ENCODE measurements around the gene PTDSS2. TPM values are rescaled to one million over a fixed set of nuclear protein-coding genes. Genes with fewer than 3 reads are reported as not detected.

Gene PTDSS2
- total and polyA plus RNA-seq, 5 donors = 30.2 to 33.3 (median 30.9) TPM

DNA sequence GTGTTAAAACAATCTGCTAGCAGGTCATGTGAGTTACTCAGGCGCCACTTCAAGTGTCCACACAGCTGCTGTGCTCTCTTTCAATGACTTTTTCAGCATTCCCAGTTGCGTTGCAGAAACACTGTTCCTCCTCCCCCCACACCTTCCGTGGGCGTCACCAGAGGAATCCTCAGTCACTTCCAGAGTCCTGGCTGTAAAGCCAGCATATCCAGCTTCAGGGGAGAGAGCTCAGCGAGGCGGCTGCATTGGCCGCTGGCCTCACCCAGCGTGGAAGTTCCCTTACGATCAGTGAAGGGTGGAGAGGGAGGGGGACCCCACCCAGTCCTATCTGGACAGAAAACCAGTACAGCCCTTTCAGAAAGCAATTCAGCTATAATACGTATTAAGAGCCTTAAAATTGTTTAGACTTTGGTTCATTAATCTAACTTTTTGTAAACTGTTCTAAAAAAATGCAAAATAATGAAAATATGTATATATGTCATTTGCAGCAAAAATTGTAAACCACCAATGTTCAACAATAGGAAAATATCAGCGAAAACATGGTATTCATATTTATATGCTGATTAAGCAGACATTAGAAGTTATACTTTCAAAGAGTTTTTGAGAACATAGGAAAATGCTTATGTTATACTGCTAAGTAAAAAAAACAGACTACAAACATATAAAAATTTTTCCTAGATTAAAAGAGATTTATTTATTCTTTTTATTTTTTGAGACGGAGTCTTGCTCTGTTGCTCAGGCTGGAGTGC is 5.5 kb upstream of the PTDSS2 start:
- peak; percentile 48 to 79 (median 57) for DNase-seq
- peaks cover 2% of the 10 kb centered on the region for H3K4me1 ChIP-seq (ENCODE audit: control insufficient read depth, insufficient read depth, low read length)
- 25% methylated on average over 12 of the region's 12 CpGs for WGBS
- no peak overlapping the region for H3K4me3 ChIP-seq (ENCODE audit: low read length)
- intact Hi-C loops (cut with DNase I) = no loop called here
- H3K9me3 ChIP-seq (ENCODE audit: control insufficient read depth, low read length) = no peaks in the 10 kb centered on the region
- H3K27ac ChIP-seq (ENCODE audit: low read length) = no peak overlapping the region
- H3K27me3 ChIP-seq (ENCODE audit: control insufficient read depth, insufficient read depth) = no peaks in the 10 kb centered on the region
- peak in 1 of 2 donors; percentile 34 for ATAC-seq

DNA sequence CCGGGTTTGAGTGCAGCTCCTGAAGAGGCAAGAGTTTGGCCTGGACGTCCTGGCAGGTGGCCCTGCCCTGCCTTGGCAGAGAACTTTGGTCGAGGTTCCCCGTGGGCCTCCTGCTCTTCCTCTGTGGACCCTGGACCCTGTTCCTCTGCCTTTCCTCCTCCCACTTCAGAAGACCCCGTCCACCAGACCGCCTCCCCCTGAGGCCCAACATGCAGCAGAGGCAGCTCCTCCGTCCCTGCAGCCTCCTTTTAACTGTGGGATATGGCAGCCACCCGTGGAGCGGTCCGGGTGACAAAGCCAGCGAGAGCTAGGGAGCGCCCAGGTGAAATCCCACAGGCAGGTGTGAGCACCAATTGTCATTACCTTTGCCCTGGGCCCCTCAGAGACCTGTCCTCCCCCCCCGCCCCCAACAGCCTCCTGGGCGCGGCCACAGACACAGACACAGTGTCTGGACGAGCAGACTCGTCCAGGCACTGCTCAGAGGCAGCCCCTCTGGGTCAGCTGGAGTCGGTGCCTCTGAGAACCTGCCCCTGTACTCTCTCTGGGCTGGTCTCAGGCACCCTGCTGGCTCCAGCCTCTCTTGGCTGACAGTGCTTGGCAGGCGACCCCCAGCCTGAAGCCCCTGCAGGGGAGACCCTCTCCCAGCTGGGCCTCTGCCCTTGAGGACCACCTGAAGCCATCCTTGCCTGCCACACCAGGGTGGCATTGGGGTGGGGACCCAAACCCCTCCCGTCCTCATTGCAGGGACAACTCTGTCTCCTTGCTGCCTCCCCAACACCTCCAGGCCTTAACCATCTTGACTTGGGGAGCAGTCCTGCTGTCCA is 4.1 kb upstream of the PTDSS2 start:
- no peaks in the 10 kb centered on the region for H3K27me3 ChIP-seq (ENCODE audit: control insufficient read depth, insufficient read depth)
- H3K9me3 ChIP-seq (ENCODE audit: control insufficient read depth, low read length) = no peaks in the 10 kb centered on the region
- peaks cover 2% of the 10 kb centered on the region for H3K4me1 ChIP-seq (ENCODE audit: control insufficient read depth, insufficient read depth, low read length)
- intact Hi-C loops (cut with DNase I) = no loop called here
- H3K27ac ChIP-seq (ENCODE audit: low read length) = no peak overlapping the region
- WGBS = 66% methylated on average over 20 of the region's 20 CpGs
- no peak overlapping the region for H3K4me3 ChIP-seq (ENCODE audit: low read length)
- ATAC-seq = no peak
- peak; percentile 16 to 57 (median 50) for DNase-seq

DNA sequence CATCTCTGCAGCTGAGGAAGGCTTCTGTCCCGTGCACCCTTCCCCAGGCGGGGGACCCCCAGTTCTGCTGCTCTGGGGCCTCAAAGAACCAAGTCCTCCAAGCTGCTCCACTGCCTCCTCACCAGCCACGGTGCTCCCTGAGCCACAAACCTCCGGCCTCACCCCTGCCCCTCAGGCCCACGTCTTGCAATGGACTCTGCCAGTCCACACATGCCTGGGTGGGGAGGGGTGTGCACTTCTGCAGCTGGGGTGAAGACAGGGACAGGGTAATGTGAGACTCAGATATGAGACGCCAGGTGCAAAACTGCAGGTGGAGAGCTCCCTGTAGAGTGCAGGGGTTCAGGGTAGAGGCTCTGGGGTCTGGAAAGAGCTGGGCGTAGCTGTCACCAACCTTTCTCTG is 3.2 kb upstream of the PTDSS2 start:
- intact Hi-C loops (cut with DNase I) = no loop called here
- H3K4me3 ChIP-seq (ENCODE audit: low read length) = no peak overlapping the region
- H3K27me3 ChIP-seq (ENCODE audit: control insufficient read depth, insufficient read depth) = no peaks in the 10 kb centered on the region
- H3K9me3 ChIP-seq (ENCODE audit: control insufficient read depth, low read length) = no peaks in the 10 kb centered on the region
- no peak for ATAC-seq
- peaks cover 2% of the 10 kb centered on the region for H3K4me1 ChIP-seq (ENCODE audit: control insufficient read depth, insufficient read depth, low read length)
- 72% methylated on average over 7 of the region's 7 CpGs for whole genome bisulfite sequencing
- peak; percentile 14 to 45 (median 42) for DNase-seq
- no peak overlapping the region for H3K27ac ChIP-seq (ENCODE audit: low read length)

DNA sequence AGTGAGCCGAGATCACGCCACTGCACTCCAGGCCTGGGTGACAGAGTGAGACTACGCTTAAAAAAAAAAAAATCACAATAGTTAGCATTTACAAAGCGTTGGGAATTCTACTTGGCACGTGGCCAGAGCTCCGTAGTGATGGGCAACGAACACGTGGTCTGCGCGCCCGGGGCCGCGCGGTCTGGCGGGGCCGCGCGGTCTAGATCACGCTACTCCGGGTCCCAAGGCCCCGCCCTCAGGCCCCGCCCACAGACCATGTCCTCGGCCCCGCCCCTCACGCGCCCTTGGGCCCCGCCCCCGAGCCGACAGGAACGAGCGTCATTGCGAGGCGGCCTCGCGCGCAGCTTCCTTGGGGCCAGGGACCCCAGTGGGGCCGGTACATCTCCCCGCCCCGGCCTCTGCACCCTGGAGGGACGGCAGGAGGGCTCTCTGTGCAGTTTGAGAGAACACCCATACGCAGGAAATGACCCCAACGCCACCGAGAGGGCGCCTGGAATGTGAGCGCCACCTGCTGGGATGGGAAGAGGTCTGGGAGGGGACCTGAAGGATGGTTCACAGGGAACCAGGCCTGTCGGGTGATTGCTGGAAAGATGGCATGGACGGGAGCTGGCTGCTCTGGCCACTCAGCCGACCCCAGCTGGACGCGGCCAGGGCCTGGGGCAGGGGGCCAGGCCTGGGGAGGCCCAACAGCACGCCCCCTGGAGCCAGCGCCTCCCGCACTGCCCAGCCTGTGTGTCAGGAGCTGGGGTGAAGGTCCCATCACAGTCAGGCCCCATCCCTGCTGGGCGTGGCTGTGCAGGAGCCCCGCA is 2.0 kb upstream of the PTDSS2 start:
- Histone ChIP-seq H3K4me3 (ENCODE audit: low read length) (peak overlapping the region; percentile 68), H3K27ac (ENCODE audit: low read length) (peak overlapping the region; percentile 99), H3K9me3 (ENCODE audit: control insufficient read depth, low read length) (no peaks in the 10 kb centered on the region), H3K27me3 (ENCODE audit: control insufficient read depth, insufficient read depth) (no peaks in the 10 kb centered on the region), H3K4me1 (ENCODE audit: control insufficient read depth, insufficient read depth, low read length) (peaks cover 2% of the 10 kb centered on the region)
- ATAC-seq (peak; percentile 90 to 91), DNase-seq (peak; percentile 97 to 99 (median 99))
- WGBS = 2% methylated on average over 55 of the region's 55 CpGs
- intact Hi-C loops (cut with DNase I) = no loop called here

DNA sequence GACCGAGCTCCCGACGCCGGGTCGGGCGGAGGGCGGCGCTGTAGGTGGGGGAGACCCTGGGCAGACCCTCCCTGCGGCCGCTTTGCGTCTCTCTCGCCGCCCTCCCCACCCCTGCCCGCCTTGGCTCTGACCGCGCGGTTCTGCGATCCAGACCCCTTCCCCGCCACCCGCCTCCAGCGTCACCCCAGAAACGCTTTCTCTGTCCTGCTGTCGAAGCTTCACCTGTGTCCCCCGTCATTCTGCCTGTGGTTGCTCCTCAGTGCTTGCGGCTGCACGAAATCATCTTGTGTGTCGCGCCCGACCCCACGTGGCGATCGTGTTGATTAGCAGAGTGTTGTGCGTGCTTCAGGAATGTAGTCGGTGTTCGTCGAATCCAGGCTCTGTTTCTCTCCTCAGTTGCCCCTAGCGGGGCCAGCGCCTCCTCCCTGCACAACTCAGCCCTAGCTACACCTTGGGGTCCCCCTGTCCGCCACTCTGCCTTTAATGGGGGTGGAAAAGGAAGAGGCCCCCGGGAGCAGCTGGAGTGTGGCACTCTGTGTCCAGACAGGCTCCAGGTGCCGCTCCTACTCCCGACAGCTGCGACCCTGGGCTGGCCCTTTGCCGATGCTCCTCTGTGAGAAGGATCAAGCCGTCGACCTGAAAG is 851 bp downstream of the PTDSS2 start:
- WGBS = 3% methylated on average over 46 of the region's 46 CpGs
- ATAC-seq = no peak

DNA sequence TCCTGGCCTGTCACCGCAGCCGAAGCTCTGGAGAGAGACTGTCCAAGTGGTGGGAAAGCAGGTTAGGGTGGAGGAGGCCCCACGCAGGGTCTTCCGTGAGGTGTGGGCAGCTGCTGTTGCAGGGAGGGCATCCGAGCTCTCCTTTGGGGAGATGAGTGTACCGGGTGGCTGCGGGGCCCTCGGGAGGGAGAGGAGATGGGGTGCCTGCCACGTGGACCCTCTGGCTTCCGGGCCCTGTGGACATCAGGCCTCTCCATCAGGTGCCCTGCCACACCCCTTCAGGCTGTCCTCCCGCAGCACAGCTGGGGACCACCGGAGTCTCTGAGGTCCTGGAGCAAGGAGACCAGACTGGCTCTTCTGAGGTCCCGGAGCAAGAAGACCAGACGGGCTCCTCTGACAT is 1.7 kb downstream of the PTDSS2 start:
- intact Hi-C loops (cut with DNase I) = loop anchor here in 2 of 4 donors (2.0 to 5.0 kb wide), 2 partner anchors 51 to 55 kb away; partner anchors contain the start of gene RNH1 (in 1 of the 2)

More for the DNA sequence above, 851 bp downstream of the PTDSS2 start:
- intact Hi-C loops (cut with DNase I) = loop anchor here in 2 of 4 donors (2.0 to 5.0 kb wide), 2 partner anchors 51 to 56 kb away; partner anchors contain the start of gene RNH1 (in 1 of the 2)
- peak overlapping the region; percentile 72 for H3K4me3 ChIP-seq (ENCODE audit: low read length)
- H3K27me3 ChIP-seq (ENCODE audit: control insufficient read depth, insufficient read depth) = no peaks in the 10 kb centered on the region
- no peak overlapping the region for H3K27ac ChIP-seq (ENCODE audit: low read length)
- no peaks in the 10 kb centered on the region for H3K4me1 ChIP-seq (ENCODE audit: control insufficient read depth, insufficient read depth, low read length)
- H3K9me3 ChIP-seq (ENCODE audit: control insufficient read depth, low read length) = no peaks in the 10 kb centered on the region
- peak; percentile 54 to 84 (median 80) for DNase-seq

DNA sequence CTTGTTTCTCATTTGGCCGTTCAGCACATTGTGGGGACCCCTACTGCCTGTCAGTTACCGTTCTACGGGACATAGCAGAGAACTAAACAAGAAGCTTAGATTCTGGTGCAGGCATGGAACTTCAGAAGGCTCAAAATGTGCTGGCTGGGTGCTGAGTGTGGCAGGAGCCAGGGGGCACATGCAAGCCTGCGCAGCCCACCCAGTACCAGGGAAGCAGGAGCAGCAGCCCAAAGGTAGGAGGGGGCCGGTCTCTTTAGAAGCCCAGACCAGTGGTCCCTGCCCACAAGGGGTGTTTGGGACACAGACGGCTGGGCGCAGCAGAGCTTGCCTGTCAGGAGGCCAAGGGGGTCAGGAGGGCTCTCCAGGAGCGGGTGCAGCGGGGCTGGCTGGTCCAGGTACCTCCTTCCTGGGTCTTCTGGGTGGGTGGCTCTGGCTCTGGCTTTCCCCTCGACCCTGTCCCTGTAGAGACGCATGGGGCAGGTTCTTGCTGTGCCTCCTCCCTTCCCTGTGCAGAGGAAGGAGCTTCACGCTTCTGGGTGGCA is 2.2 kb downstream of the PTDSS2 start:
- 83% methylated on average over 12 of the region's 12 CpGs for WGBS
- ATAC-seq (no peak), DNase-seq (peak in 2 of 3 donors; percentile 34 to 61)
- Histone ChIP-seq H3K27me3 (ENCODE audit: control insufficient read depth, insufficient read depth) (no peaks in the 10 kb centered on the region), H3K9me3 (ENCODE audit: control insufficient read depth, low read length) (no peaks in the 10 kb centered on the region), H3K27ac (ENCODE audit: low read length) (no peak overlapping the region), H3K4me1 (ENCODE audit: control insufficient read depth, insufficient read depth, low read length) (no peaks in the 10 kb centered on the region), H3K4me3 (ENCODE audit: low read length) (no peak overlapping the region)
- intact Hi-C loops (cut with DNase I) = loop anchor here in 1 of 4 donors (5.0 kb wide), 1 partner anchor 50 kb away; no protein-coding TSS in a partner anchor

More for the DNA sequence above, 1.7 kb downstream of the PTDSS2 start:
- Histone ChIP-seq H3K9me3 (ENCODE audit: control insufficient read depth, low read length) (no peaks in the 10 kb centered on the region), H3K4me1 (ENCODE audit: control insufficient read depth, insufficient read depth, low read length) (no peaks in the 10 kb centered on the region), H3K27me3 (ENCODE audit: control insufficient read depth, insufficient read depth) (no peaks in the 10 kb centered on the region), H3K27ac (ENCODE audit: low read length) (no peak overlapping the region), H3K4me3 (ENCODE audit: low read length) (no peak overlapping the region)
- DNase-seq (peak in 2 of 3 donors; percentile 62 to 63), ATAC-seq (no peak)
- 85% methylated on average over 14 of the region's 14 CpGs for WGBS

DNA sequence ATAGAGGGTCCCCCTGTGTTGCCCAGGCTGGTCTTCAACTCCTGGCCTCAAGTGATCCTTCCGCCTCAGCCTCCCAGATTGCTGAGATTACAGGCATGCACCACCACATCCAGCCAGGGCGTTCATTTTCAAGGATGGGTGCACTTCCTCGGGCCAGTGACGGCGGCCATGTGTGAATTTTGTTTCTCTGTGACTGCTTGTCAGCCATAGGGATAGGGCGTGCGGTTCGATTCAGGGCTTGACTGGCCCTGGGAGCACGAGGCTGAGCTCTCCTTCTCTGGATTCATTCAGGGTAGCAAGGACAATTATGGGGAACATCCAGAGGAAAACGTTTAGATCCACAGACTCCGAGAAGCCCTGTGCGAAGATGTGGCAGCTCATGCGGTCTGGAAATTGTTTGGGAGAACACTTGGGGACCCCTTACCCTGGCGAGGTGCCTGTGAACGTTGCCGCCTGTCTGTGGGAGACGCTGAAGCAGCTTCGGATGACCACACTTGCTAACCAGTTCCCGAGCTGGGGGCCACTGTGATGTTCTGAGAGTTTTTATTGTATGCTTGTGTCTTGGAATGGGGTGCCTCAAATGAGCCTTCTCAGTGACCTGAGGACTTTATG is 2.9 kb downstream of the PTDSS2 start:
- DNase-seq = peak in 2 of 3 donors; percentile 39 to 41
- H3K27ac ChIP-seq (ENCODE audit: low read length) = no peak overlapping the region
- ATAC-seq = no peak
- H3K9me3 ChIP-seq (ENCODE audit: control insufficient read depth, low read length) = no peaks in the 10 kb centered on the region
- intact Hi-C loops (cut with DNase I) = loop anchor here in 1 of 4 donors (5.0 kb wide), 1 partner anchor 49 kb away; no protein-coding TSS in a partner anchor
- H3K27me3 ChIP-seq (ENCODE audit: control insufficient read depth, insufficient read depth) = no peaks in the 10 kb centered on the region
- H3K4me1 ChIP-seq (ENCODE audit: control insufficient read depth, insufficient read depth, low read length) = no peaks in the 10 kb centered on the region
- WGBS = 88% methylated on average over 19 of the region's 19 CpGs
- H3K4me3 ChIP-seq (ENCODE audit: low read length) = no peak overlapping the region

DNA sequence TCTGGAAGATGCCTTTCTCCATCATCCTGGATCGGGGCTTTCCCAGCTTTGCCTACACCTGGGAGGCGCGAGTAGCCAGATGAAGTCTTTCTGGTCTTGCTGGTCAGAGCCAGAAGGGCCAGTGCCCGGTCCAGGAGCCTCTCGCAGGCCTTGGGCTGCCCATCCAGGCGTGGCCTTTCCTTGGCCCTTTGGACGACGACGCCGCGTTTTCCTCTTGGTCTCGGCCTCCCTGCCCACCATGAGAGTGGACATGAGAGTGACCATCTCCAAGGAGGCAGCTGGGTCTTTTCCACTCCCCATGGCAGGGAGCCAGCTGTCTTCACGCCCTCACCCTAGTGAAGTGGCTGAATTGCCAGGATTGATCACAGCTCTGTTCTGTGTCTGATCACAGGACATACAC is 3.5 kb downstream of the PTDSS2 start:
- no peak overlapping the region for H3K4me3 ChIP-seq (ENCODE audit: low read length)
- no peaks in the 10 kb centered on the region for H3K4me1 ChIP-seq (ENCODE audit: control insufficient read depth, insufficient read depth, low read length)
- WGBS = 75% methylated on average over 13 of the region's 13 CpGs
- H3K27ac ChIP-seq (ENCODE audit: low read length) = no peak overlapping the region
- intact Hi-C loops (cut with DNase I) = loop anchor here in 1 of 4 donors (5.0 kb wide), 1 partner anchor 49 kb away; no protein-coding TSS in a partner anchor
- H3K27me3 ChIP-seq (ENCODE audit: control insufficient read depth, insufficient read depth) = no peaks in the 10 kb centered on the region
- ATAC-seq = no peak
- H3K9me3 ChIP-seq (ENCODE audit: control insufficient read depth, low read length) = no peaks in the 10 kb centered on the region
- DNase-seq = peak in 2 of 3 donors; percentile 50 to 60

Data from right cardiac atrium (tissue), 5 donors.